GM12878 (cell line): ENCODE results near the gene UNC45B. TPM values are rescaled to one million over a fixed set of nuclear protein-coding genes. Genes with fewer than 3 reads are reported as not detected.

Source experiments
- ATAC-seq: fragments of 200-7000 bp; cut with Tn5 transposase; 3 replicates; pipeline ENCODE4 v1.9.1; 2020; ENCODE audit warnings: mild to moderate bottlenecking, moderate library complexity
- BruUV-seq: library from RNA; stranded (reverse); fragments of 400-500 nt; replicated peaks from 2 replicates; lab custom pipeline; 2021; lab: Mats Ljungman, UMichigan
- CTCF ChIA-PET: fragments of 300-600 bp; sonication (Branson Sonifier 250); formaldehyde crosslinking; extraction: SDS; loops from one replicate; lab custom pipeline; 2021; ENCODE audit warnings: inconsistent platforms; lab: Yijun Ruan, JAX
- POLR2A ChIA-PET: fragments of 350-600 bp; formaldehyde crosslinking; extraction: SDS; loops from one replicate; lab custom pipeline; 2021; ENCODE audit warnings: inconsistent platforms; lab: Charles Lee
- RAD21 ChIA-PET: fragments of 300-600 bp; sonication (Branson Sonifier 250); formaldehyde crosslinking; loops from one replicate; lab custom pipeline; 2023; ENCODE audit warnings: antibody characterized with exemption; ENCODE audit not compliant: unreplicated experiment; lab: Charles Lee
- SMC1A ChIA-PET: fragments of 300-600 bp; sonication (Branson Sonifier 250); formaldehyde crosslinking; loops from one replicate; lab custom pipeline; 2023; ENCODE audit not compliant: unreplicated experiment, uncharacterized antibody; lab: Charles Lee
- DNase-seq: peaks from one replicate; pipeline ENCODE4 v3.0.0-alpha.2; 2011; ENCODE audit warnings: low read depth, low spot score
- FAIRE-seq: peaks from 3 replicates; lab custom pipeline; 2011; peaks lifted over from hg19 to GRCh38; lab: Jason Lieb, UNC
- H2AFZ ChIP-seq: 2 replicates; pipeline ENCODE4 v1.6.0; 2011; ENCODE audit warnings: low read depth, low read length, control low read depth; ENCODE audit not compliant: control insufficient read depth
- H3K27ac ChIP-seq: 2 replicates; pipeline ENCODE4 v1.5.1; 2011; ENCODE audit warnings: control low read depth; ENCODE audit not compliant: control insufficient read depth, insufficient read depth
- H3K27me3 ChIP-seq, 2 experiments: replicated peaks in 1 of 2; 2 replicates each; pipeline versions ENCODE4 v1.6.0 to v1.6.1; 2011; ENCODE audit warnings: low read length in 1 of 2; ENCODE audit not compliant: control insufficient read depth in 2 of 2, insufficient read depth in 2 of 2
- H3K36me3 ChIP-seq, 2 experiments: 2 replicates each; pipeline ENCODE4 v1.5.1; 2011; ENCODE audit warnings: low read length in 1 of 2; ENCODE audit not compliant: control insufficient read depth in 2 of 2, insufficient read depth in 2 of 2
- H3K4me1 ChIP-seq: 2 replicates; pipeline ENCODE4 v1.6.1; 2011; ENCODE audit warnings: mild to moderate bottlenecking, low read length, moderate library complexity, mixed read lengths; ENCODE audit not compliant: control insufficient read depth, insufficient read depth
- H3K4me2 ChIP-seq: 2 replicates; pipeline ENCODE4 v1.6.0; 2011; ENCODE audit warnings: control low read depth; ENCODE audit not compliant: control insufficient read depth, insufficient read depth
- H3K4me3 ChIP-seq: fragments of 200-600 bp; sonication (generic); 2 replicates; pipeline ENCODE4 v1.5.1; 2016
- H3K79me2 ChIP-seq: 2 replicates; pipeline ENCODE4 v1.6.0; 2011; ENCODE audit warnings: low read length; ENCODE audit not compliant: control insufficient read depth, insufficient read depth
- H3K9ac ChIP-seq: 2 replicates; pipeline ENCODE4 v1.8.0; 2011; ENCODE audit warnings: low read length, control low read depth, mixed read lengths; ENCODE audit not compliant: control insufficient read depth, insufficient read depth
- H3K9me3 ChIP-seq: replicated peaks from 3 replicates; pipeline ENCODE4 v1.5.1; 2011; ENCODE audit warnings: mild to moderate bottlenecking, low read length; ENCODE audit not compliant: control insufficient read depth, insufficient read depth
- H4K20me1 ChIP-seq: 2 replicates; pipeline ENCODE4 v1.6.0; 2011; ENCODE audit not compliant: control insufficient read depth, insufficient read depth
- ATF2 ChIP-seq: IDR thresholded peaks from 2 replicates; pipeline ENCODE4 v1.6.1; 2012; ENCODE audit warnings: low read length, inconsistent platforms
- BRCA1 ChIP-seq: IDR thresholded peaks from 2 replicates; pipeline ENCODE4 v1.6.1; 2011; ENCODE audit warnings: low read depth, low read length, improper control_type of control experiment
- MLLT1 ChIP-seq: fragments of 450-650 bp; IDR thresholded peaks from 2 replicates; pipeline ENCODE4 v1.6.1; 2016; ENCODE audit warnings: mild to moderate bottlenecking
- NFIC ChIP-seq: IDR thresholded peaks from 2 replicates; pipeline ENCODE4 v1.6.1; 2012; ENCODE audit warnings: low read depth, mild to moderate bottlenecking, inconsistent platforms, low read length, moderate library complexity
- PRDM15 ChIP-seq: fragments of 450-650 bp; formaldehyde crosslinking; IDR thresholded peaks from 2 replicates; pipeline ENCODE4 v1.4.0; 2020; ENCODE audit warnings: mild to moderate bottlenecking, moderate library complexity
- REST ChIP-seq: IDR thresholded peaks from 2 replicates; pipeline ENCODE4 v1.6.1; 2012; ENCODE audit warnings: mild to moderate bottlenecking, low read depth, low read length
- STAT3 ChIP-seq: IDR thresholded peaks from 2 replicates; pipeline ENCODE4 v1.6.1; 2011; ENCODE audit warnings: low read depth, low read length, improper control_type of control experiment
- TAF1 ChIP-seq: IDR thresholded peaks from 2 replicates; pipeline ENCODE4 v1.6.1; 2011; ENCODE audit warnings: mild to moderate bottlenecking, low read depth, low read length, borderline replicate concordance
- TCF12 ChIP-seq: IDR thresholded peaks from 2 replicates; pipeline ENCODE4 v1.6.1; 2011; ENCODE audit warnings: low read depth, mild to moderate bottlenecking, low read length
- YY1 ChIP-seq: IDR thresholded peaks from 2 replicates; pipeline ENCODE4 v1.6.1; 2011; ENCODE audit warnings: low read depth, mild to moderate bottlenecking, low read length
- ZBED1 ChIP-seq: IDR thresholded peaks from 2 replicates; pipeline ENCODE4 v1.6.1; 2016; ENCODE audit warnings: borderline replicate concordance
- ZNF24 ChIP-seq: fragments of 450-650 bp; IDR thresholded peaks from 2 replicates; pipeline ENCODE4 v1.6.1; 2017; ENCODE audit warnings: antibody characterized with exemption, mild to moderate bottlenecking
- WGBS: methylation state at CpG from one replicate; pipeline ENCODE4 v1.1.6; 2016; ENCODE audit warnings: low lambda C conversion rate; ENCODE audit not compliant: insufficient replicate concordance, insufficient coverage; ENCODE audit errors: missing lambda C conversion rate; 5-methylcytosine and 5-hydroxymethylcytosine counted together
- in situ Hi-C: fragments of 300-500 bp; cut with MboI; formaldehyde crosslinking; loops from 9 replicates; pipeline ENCODE4 v1.14.3; 2018; ENCODE audit warnings: mixed read lengths
- intact Hi-C: fragments of 100-400 bp; cut with micrococcal nuclease; formaldehyde crosslinking; loops from one replicate; pipeline ENCODE4 v1.14.2; 2022; ENCODE audit not compliant: unreplicated experiment
- polyA plus RNA-seq, 11 experiments: library from polyadenylated mRNA; depleted of rRNA in 4 of 11; unstranded in 6 of 11; stranded (reverse) in 5 of 11; fragments of >200 nt; fragmentation: Nextera tagmentation in 4 of 11; fragmentation: Illumina TruSeq in 1 of 11; extraction: Ambion mirVana in 4 of 11; extraction: Trizol in 1 of 11; gene quantifications; 1 replicate in 1 of 11; 2 replicates in 10 of 11; pipeline versions ENCODE4 v1.2.1 to v1.2.3, GENCODE V29; 2011 to 2016; ENCODE audit warnings: inconsistent platforms in 2 of 11, missing spikeins in 2 of 11, low read depth in 1 of 11
- total RNA-seq, 4 experiments: library from RNA; depleted of rRNA in 3 of 4; stranded (reverse); fragments of >200 nt in 3 of 4; fragmentation: Illumina TruSeq in 1 of 4; extraction: Trizol in 1 of 4; gene quantifications; 2 replicates each; pipeline versions ENCODE4 v1.2.1 to v1.2.3, GENCODE V29; 2013 to 2021

Gene UNC45B
- total and polyA plus RNA-seq, 10 of the 15 experiments (the other 5 are each of a cell fraction or from before 2014, with no cell fraction given) = 0.03 TPM; not detected in 9

- no peak for FAIRE-seq
- intact Hi-C loops = no loop called here
- Histone ChIP-seq H3K27me3 (no peaks in the 10 kb centered on the region), H3K4me3 (no peak overlapping the region), H3K4me1 (no peaks in the 10 kb centered on the region), H4K20me1 (no peaks in the 10 kb centered on the region), H2AFZ (no peak overlapping the region), H3K36me3 (peaks cover 7 to 28% of the 10 kb centered on the region in 2 experiments), H3K4me2 (no peak overlapping the region), H3K9ac (no peak overlapping the region), H3K79me2 (no peaks in the 10 kb centered on the region), H3K9me3 (no peaks in the 10 kb centered on the region), H3K27ac (no peak overlapping the region)
- ChIA-PET SMC1A (interaction anchor here (0.8 to 1.8 kb wide), 6 partner anchors 8 to 887 kb away, joined by 3 to 4 read pairs (median 3); partner anchors contain the start of gene RAD51D), RAD21 (interaction anchor here (1.1 kb wide), 1 partner anchor 15 kb away, joined by 8 read pairs; the partner anchor contains the start of gene RAD51D), POLR2A (interaction anchor here (1.0 kb wide), 1 partner anchor 9 kb away, joined by 3 read pairs; no protein-coding TSS in a partner anchor), CTCF (interaction anchor here (0.7 to 1.3 kb wide), 2 partner anchors 14 to 121 kb away, joined by 5 read pairs; no protein-coding TSS in a partner anchor)
- no peak for ATAC-seq
- DNase-seq = no peak
- in situ Hi-C loops = loop anchor here (25.0 kb wide), 1 partner anchor 891 kb away; no protein-coding TSS in a partner anchor
- 100% methylated on average over 5 of the region's 5 CpGs for WGBS
- no TSS peak for BruUV-seq
- TF ChIP-seq MLLT1 (no peak), YY1 (no peak), TAF1 (no peak), STAT3 (no peak), BRCA1 (no peak), ZNF24 (no peak), ZBED1 (no peak), ATF2 (no peak), NFIC (no peak), REST (no peak), TCF12 (no peak), PRDM15 (CRISPR knock-in tag) (no peak)
Observed at GRCh38 chr17:35103271-35103670, 44.3 kb upstream of the UNC45B start.
